Measurements from ENCODE around the gene NLRP5. TPM values are rescaled to one million over a fixed set of nuclear protein-coding genes. Genes with fewer than 3 reads are reported as not detected.

Gene NLRP5
- total and polyA plus RNA-seq, 2 of the 4 experiments (the other 2 are of a cell fraction): not detected

- Histone ChIP-seq H3K9me1 (ENCODE audit: insufficient read depth, low read length) (no peaks in the 10 kb centered on the region), H3K36me3 (ENCODE audit: control insufficient read depth, insufficient read depth, low read length) (no peaks in the 10 kb centered on the region), H4K20me1 (ENCODE audit: insufficient read depth, low read length) (no peaks in the 10 kb centered on the region), H3K4me3 (ENCODE audit: insufficient read depth, low read depth, low read length) (no peak overlapping the region), H3K79me1 (ENCODE audit: low read depth in 1 of 2, low read length in 2 of 2) (no peaks in the 10 kb centered on the region), H4K8ac (ENCODE audit: low read depth in 2 of 2, low read length in 2 of 2) (no peak overlapping the region), H3K23ac (ENCODE audit: low read depth, low read length) (no peak overlapping the region), H3K27ac (ENCODE audit: insufficient read depth, low read length) (no peak overlapping the region), H2BK15ac (ENCODE audit: low read depth, low read length) (no peak overlapping the region), H3K14ac (replicated peaks; ENCODE audit: low read depth, low read length) (no peak overlapping the region), H2BK5ac (ENCODE audit: low read depth, low read length, poor library complexity, severe bottlenecking) (no peak overlapping the region), H4K91ac (ENCODE audit: insufficient read depth, low read depth, low read length) (no peak overlapping the region), H3K56ac (ENCODE audit: extremely low read depth, insufficient read depth, low read length) (no peak overlapping the region), H2AK9ac (replicated peaks; ENCODE audit: low read depth, low read length, poor library complexity) (no peak overlapping the region), H3K4me2 (ENCODE audit: low read depth, low read length) (no peak overlapping the region), H2BK20ac (ENCODE audit: low read depth, low read length) (no peak overlapping the region), H3K9ac (ENCODE audit: low read depth, low read length) (no peak overlapping the region), H3K27me3 (ENCODE audit: control insufficient read depth, insufficient read depth, low read length) (no peaks in the 10 kb centered on the region), H4K5ac (ENCODE audit: low read depth, low read length) (no peak overlapping the region), H2AK5ac (ENCODE audit: low read depth, low read length) (no peak overlapping the region), H3K4ac (ENCODE audit: low read depth, low read length) (no peak overlapping the region), H2BK120ac (ENCODE audit: low read depth, low read length) (no peak overlapping the region), H3K18ac (ENCODE audit: low read depth, low read length) (no peak overlapping the region), H3K9me3 (ENCODE audit: control insufficient read depth, insufficient read depth, low read length) (peaks cover 24% of the 10 kb centered on the region), H3K4me1 (ENCODE audit: control insufficient read depth, insufficient read depth, low read length) (no peaks in the 10 kb centered on the region), H2AFZ (replicated peaks; ENCODE audit: low read length, poor library complexity) (no peak overlapping the region)
- intact Hi-C loops (cut with micrococcal nuclease) (no loop called here), dilution Hi-C loops (cut with HindIII; ENCODE audit: low sequenced_read_pairs, unreplicated experiment) (no loop called here), in situ Hi-C loops (cut with MboI; ENCODE audit: low sequenced_read_pairs) (no loop called here)
- ChIA-PET POLR2A (ENCODE audit: unreplicated experiment) (no interaction called here), CTCF (no interaction called here)
- TF ChIP-seq ELK1 (IDR thresholded peaks at IDR 0.05; ENCODE audit: borderline replicate concordance, low read depth, low read length) (no peak), USF2 (IDR thresholded peaks at IDR 0.05; ENCODE audit: low read depth, low read length) (no peak), MAFK (IDR thresholded peaks at IDR 0.05; ENCODE audit: low read depth, low read length) (no peak), RFX5 (IDR thresholded peaks at IDR 0.05; ENCODE audit: low read depth, low read length) (no peak), NFE2L2 (IDR thresholded peaks at IDR 0.05; ENCODE audit: low read depth, low read length) (no peak), CHD1 (IDR thresholded peaks at IDR 0.05; ENCODE audit: low read depth, low read length) (no peak), RAD21 (IDR thresholded peaks at IDR 0.05; ENCODE audit: low read length) (no peak), FOS (IDR thresholded peaks at IDR 0.05; ENCODE audit: low read depth, low read length) (no peak), CEBPB (IDR thresholded peaks at IDR 0.05; ENCODE audit: low read depth, low read length) (no peak), BHLHE40 (IDR thresholded peaks at IDR 0.05; ENCODE audit: low read depth, low read length) (no peak), MAZ (IDR thresholded peaks at IDR 0.05; ENCODE audit: borderline replicate concordance, low read depth, low read length) (no peak), POLR2A (IDR thresholded peaks at IDR 0.05; ENCODE audit: low read depth, low read length) (no peak), MXI1 (IDR thresholded peaks at IDR 0.05; ENCODE audit: borderline replicate concordance, low read depth, low read length) (no peak), RCOR1 (IDR thresholded peaks at IDR 0.05; ENCODE audit: insufficient replicate concordance, low read length) (no peak), SMC3 (IDR thresholded peaks at IDR 0.05; ENCODE audit: low read depth, low read length) (no peak)
- TF ChIP-seq, protein P1, sequence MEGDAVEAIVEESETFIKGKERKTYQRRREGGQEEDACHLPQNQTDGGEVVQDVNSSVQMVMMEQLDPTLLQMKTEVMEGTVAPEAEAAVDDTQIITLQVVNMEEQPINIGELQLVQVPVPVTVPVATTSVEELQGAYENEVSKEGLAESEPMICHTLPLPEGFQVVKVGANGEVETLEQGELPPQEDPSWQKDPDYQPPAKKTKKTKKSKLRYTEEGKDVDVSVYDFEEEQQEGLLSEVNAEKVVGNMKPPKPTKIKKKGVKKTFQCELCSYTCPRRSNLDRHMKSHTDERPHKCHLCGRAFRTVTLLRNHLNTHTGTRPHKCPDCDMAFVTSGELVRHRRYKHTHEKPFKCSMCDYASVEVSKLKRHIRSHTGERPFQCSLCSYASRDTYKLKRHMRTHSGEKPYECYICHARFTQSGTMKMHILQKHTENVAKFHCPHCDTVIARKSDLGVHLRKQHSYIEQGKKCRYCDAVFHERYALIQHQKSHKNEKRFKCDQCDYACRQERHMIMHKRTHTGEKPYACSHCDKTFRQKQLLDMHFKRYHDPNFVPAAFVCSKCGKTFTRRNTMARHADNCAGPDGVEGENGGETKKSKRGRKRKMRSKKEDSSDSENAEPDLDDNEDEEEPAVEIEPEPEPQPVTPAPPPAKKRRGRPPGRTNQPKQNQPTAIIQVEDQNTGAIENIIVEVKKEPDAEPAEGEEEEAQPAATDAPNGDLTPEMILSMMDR (conservative IDR thresholded peaks at IDR 0.05; ENCODE audit: low read depth, low read length): no peak
- BruUV-seq (replicated peaks): no TSS peak
- WGBS, 2 experiments (ENCODE audit: extremely low coverage in 2 of 2, insufficient read length in 1 of 2): no CpG with 5 or more reads among the region's 9 CpGs
- DNase-seq: no peak
- no peak for ATAC-seq (ENCODE audit: low read depth)
Observed at GRCh38 chr19:55980415-55980814, 6.2 kb upstream of the NLRP5 start.
